Astrocyte (in vitro differentiated cells and primary cell): ENCODE measurements around the gene EMD. TPM values are rescaled to one million over a fixed set of nuclear protein-coding genes. Genes with fewer than 3 reads are reported as not detected.
"Not testable (repeated sequence)": the region's sequence is repeated elsewhere in the genome, so short reads cannot be mapped to it uniquely, and the experiment has no call there.

Experiments
- DNase-seq: peaks from one replicate; pipeline ENCODE4 v3.0.0-alpha.2; 2010; ENCODE audit warnings: low read depth
- FAIRE-seq: peaks from 2 replicates; lab custom pipeline; 2011; peaks lifted over from hg19 to GRCh38; lab: Jason Lieb, UNC
- H2AFZ ChIP-seq: 2 replicates; pipeline ENCODE4 v1.6.0; 2012; ENCODE audit warnings: low read depth, low read length, inconsistent platforms
- H3K27ac ChIP-seq: 2 replicates; pipeline ENCODE4 v1.5.1; 2011; ENCODE audit warnings: low read depth, low read length, inconsistent platforms
- H3K27me3 ChIP-seq: 2 replicates; pipeline ENCODE4 v1.6.0; 2011; ENCODE audit warnings: low read length, inconsistent platforms; ENCODE audit not compliant: insufficient read depth
- H3K36me3 ChIP-seq: 2 replicates; pipeline ENCODE4 v1.5.1; 2011; ENCODE audit warnings: low read length, inconsistent platforms; ENCODE audit not compliant: insufficient read depth
- H3K4me1 ChIP-seq: 2 replicates; pipeline ENCODE4 v1.5.1; 2011; ENCODE audit warnings: low read length, inconsistent platforms; ENCODE audit not compliant: insufficient read depth
- H3K4me2 ChIP-seq: 2 replicates; pipeline ENCODE4 v1.6.0; 2012; ENCODE audit warnings: low read length, inconsistent platforms
- H3K4me3 ChIP-seq: 2 replicates; pipeline ENCODE4 v1.5.1; 2011; ENCODE audit warnings: low read depth, mild to moderate bottlenecking, low read length, inconsistent platforms; ENCODE audit not compliant: insufficient read depth
- H3K79me2 ChIP-seq: 2 replicates; pipeline ENCODE4 v1.6.0; 2012; ENCODE audit warnings: mild to moderate bottlenecking, low read length, inconsistent platforms; ENCODE audit not compliant: insufficient read depth
- H3K9ac ChIP-seq: 2 replicates; pipeline ENCODE4 v1.6.0; 2012; ENCODE audit warnings: mild to moderate bottlenecking, low read length, inconsistent platforms
- H3K9me3 ChIP-seq: 2 replicates; pipeline ENCODE4 v1.5.1; 2012; ENCODE audit warnings: low read depth, mild to moderate bottlenecking, low read length, inconsistent platforms; ENCODE audit not compliant: insufficient read depth
- H4K20me1 ChIP-seq: 2 replicates; pipeline ENCODE4 v1.6.0; 2012; ENCODE audit warnings: low read length, inconsistent platforms; ENCODE audit not compliant: insufficient read depth
- H3K27ac Mint-ChIP-seq: one replicate; pipeline ENCODE4 v1.8.0; 2021; ENCODE audit warnings: mild to moderate bottlenecking, mixed read lengths; ENCODE audit not compliant: unreplicated experiment
- H3K27me3 Mint-ChIP-seq: one replicate; pipeline ENCODE4 v1.8.0; 2021; ENCODE audit warnings: low read depth, mixed read lengths; ENCODE audit not compliant: unreplicated experiment
- H3K36me3 Mint-ChIP-seq: one replicate; pipeline ENCODE4 v1.8.0; 2021; ENCODE audit warnings: low read depth, mixed read lengths; ENCODE audit not compliant: unreplicated experiment
- H3K4me1 Mint-ChIP-seq: one replicate; pipeline ENCODE4 v1.8.0; 2021; ENCODE audit warnings: low read depth, mixed read lengths; ENCODE audit not compliant: unreplicated experiment
- H3K4me3 Mint-ChIP-seq: one replicate; pipeline ENCODE4 v1.8.0; 2021; ENCODE audit warnings: mild to moderate bottlenecking, moderate library complexity, mixed read lengths; ENCODE audit not compliant: unreplicated experiment
- H3K9me3 Mint-ChIP-seq: one replicate; pipeline ENCODE4 v1.8.0; 2021; ENCODE audit warnings: mild to moderate bottlenecking, mixed read lengths; ENCODE audit not compliant: unreplicated experiment
- CTCF ChIP-seq: IDR thresholded peaks from 2 replicates; pipeline ENCODE4 v1.5.1; 2011; ENCODE audit warnings: low read depth, mild to moderate bottlenecking, inconsistent platforms, low read length, moderate library complexity; ENCODE audit not compliant: insufficient read depth
- EZH2 ChIP-seq: IDR thresholded peaks from 2 replicates; pipeline ENCODE4 v1.6.1; 2012; ENCODE audit warnings: mild to moderate bottlenecking, low read length, inconsistent platforms; ENCODE audit not compliant: insufficient read depth
- total RNA-seq: library from RNA; stranded (reverse); gene quantifications from 2 replicates; pipeline ENCODE4 v1.2.1, GENCODE V29; 2021

Gene EMD
- total RNA-seq, 1 donor from 2014 or later: 75.6 TPM

GRCh38 chrX:154399527-154400368 lies 20.7 kb downstream of the EMD start:
- peak overlapping the region; percentile 91 for H3K4me3 ChIP-seq
- H2AFZ ChIP-seq: no peak overlapping the region
- DNase-seq (no peak), FAIRE-seq (no peak)
- H3K4me3 Mint-ChIP-seq: peak overlapping the region; percentile 98
- peaks cover 37% of the 10 kb centered on the region for H4K20me1 ChIP-seq
- H3K27ac Mint-ChIP-seq: peak overlapping the region; percentile 99
- no peaks in the 10 kb centered on the region for H3K27me3 ChIP-seq
- peaks cover 13% of the 10 kb centered on the region for H3K36me3 Mint-ChIP-seq
- no peaks in the 10 kb centered on the region for H3K9me3 ChIP-seq
- H3K27ac ChIP-seq: peak overlapping the region; percentile 96
- no peaks in the 10 kb centered on the region for H3K27me3 Mint-ChIP-seq
- no peak for TF ChIP-seq EZH2
- no peak for TF ChIP-seq CTCF
- H3K4me2 ChIP-seq: peak overlapping the region; percentile 92
- H3K9ac ChIP-seq: peak overlapping the region; percentile 98
- peaks cover 7% of the 10 kb centered on the region for H3K4me1 Mint-ChIP-seq
- peaks cover 4% of the 10 kb centered on the region for H3K4me1 ChIP-seq
- no peaks in the 10 kb centered on the region for H3K9me3 Mint-ChIP-seq
- peaks cover 26% of the 10 kb centered on the region for H3K79me2 ChIP-seq
- peaks cover 14% of the 10 kb centered on the region for H3K36me3 ChIP-seq

DNA sequence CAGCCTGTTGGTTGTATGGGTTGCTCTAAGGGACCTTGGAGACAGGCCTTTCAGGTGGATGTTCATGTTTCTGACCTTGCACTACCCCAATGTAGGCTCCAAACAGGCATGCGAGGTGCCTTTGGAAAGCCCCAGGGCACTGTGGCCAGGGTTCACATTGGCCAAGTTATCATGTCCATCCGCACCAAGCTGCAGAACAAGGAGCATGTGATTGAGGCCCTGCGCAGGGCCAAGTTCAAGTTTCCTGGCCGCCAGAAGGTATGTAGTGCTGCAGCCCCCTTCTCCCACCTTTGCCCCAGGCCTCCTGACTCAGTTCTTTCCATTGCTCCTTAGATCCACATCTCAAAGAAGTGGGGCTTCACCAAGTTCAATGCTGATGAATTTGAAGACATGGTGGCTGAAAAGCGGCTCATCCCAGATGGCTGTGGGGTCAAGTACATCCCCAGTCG lies 21.3 kb downstream of the EMD start:
- H3K4me1 ChIP-seq, H2AFZ ChIP-seq, FAIRE-seq, H3K27me3 Mint-ChIP-seq, H3K4me1 Mint-ChIP-seq, H3K27me3 ChIP-seq, DNase-seq, H3K9me3 ChIP-seq, H3K9me3 Mint-ChIP-seq, H3K27ac ChIP-seq: not testable (repeated sequence)
- H3K4me3 Mint-ChIP-seq: peak overlapping the region; percentile 98
- Histone ChIP-seq H3K79me2 (peaks cover 26% of the 10 kb centered on the region), H3K9ac (peak overlapping the region; percentile 98), H3K4me3 (peak overlapping the region; percentile 91), H3K4me2 (peak overlapping the region; percentile 92), H4K20me1 (peaks cover 37% of the 10 kb centered on the region), H3K36me3 (peaks cover 14% of the 10 kb centered on the region)
- H3K36me3 Mint-ChIP-seq: peaks cover 13% of the 10 kb centered on the region
- H3K27ac Mint-ChIP-seq: peak overlapping the region; percentile 62

DNA sequence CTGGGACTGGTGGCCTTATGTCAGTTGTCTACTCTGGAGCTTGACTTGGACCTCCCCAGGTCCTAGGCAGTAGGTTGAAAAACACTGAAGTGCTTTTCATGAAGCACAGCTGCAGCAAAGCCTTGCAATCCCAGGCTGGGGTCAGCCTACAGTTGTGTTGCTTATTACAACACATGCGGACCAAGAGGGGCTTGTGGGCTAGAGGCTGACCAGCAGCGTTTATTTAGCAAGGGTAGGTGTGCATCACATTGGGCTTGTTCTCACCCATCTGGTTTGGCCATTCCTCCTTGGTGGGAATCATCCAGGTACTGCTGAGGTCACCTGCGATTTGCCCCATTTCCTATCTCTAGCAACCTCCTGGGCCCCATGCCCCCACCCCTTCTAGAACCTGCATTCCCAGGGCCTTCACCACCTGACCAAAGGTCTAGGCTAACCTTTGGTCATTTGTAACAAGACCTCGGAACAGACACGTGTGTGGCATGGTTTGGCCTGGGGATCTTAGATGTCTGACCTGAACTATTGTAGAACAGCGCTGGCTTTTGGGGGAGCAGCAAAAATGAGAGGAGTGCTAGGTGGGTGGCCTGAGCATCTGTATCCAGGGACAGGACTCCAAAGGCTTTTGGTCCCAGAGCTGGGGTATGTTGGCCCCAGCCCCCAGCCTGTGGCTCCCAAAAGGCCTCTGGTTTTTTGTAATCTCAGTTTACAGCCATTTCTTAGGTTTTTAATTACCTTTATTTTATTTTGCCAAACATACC lies 22.1 kb downstream of the EMD start:
- H3K4me3 Mint-ChIP-seq: peak overlapping the region; percentile 98
- no peaks in the 10 kb centered on the region for H3K9me3 Mint-ChIP-seq
- peak; percentile 20 for DNase-seq
- Histone ChIP-seq H3K27me3 (no peaks in the 10 kb centered on the region), H3K9ac (no peak overlapping the region), H3K4me1 (peaks cover 4% of the 10 kb centered on the region), H3K9me3 (no peaks in the 10 kb centered on the region), H3K36me3 (peaks cover 14% of the 10 kb centered on the region), H3K4me2 (peak overlapping the region; percentile 92), H4K20me1 (peaks cover 37% of the 10 kb centered on the region), H3K4me3 (no peak overlapping the region), H2AFZ (no peak overlapping the region), H3K27ac (no peak overlapping the region), H3K79me2 (peaks cover 26% of the 10 kb centered on the region)
- H3K27me3 Mint-ChIP-seq: no peaks in the 10 kb centered on the region
- no peak for FAIRE-seq
- H3K27ac Mint-ChIP-seq: peak overlapping the region; percentile 62
- peaks cover 13% of the 10 kb centered on the region for H3K36me3 Mint-ChIP-seq
- TF ChIP-seq EZH2 (no peak), CTCF (no peak)
- H3K4me1 Mint-ChIP-seq: peaks cover 7% of the 10 kb centered on the region
